K562 (cell line): ENCODE results near the gene PPFIA3. TPM values are rescaled to one million over a fixed set of nuclear protein-coding genes. Genes with fewer than 3 reads are reported as not detected.

ENCODE experiments used
- CBX1 ChIP-seq: sonication (generic); IDR thresholded peaks from 2 replicates; pipeline ENCODE4 v1.6.1; 2016; ENCODE audit warnings: antibody characterized with exemption, low read depth, mild to moderate bottlenecking
- CREM ChIP-seq: IDR thresholded peaks from 2 replicates; pipeline ENCODE4 v1.6.1; 2014; ENCODE audit warnings: antibody characterized with exemption, low read depth
- EP300 ChIP-seq: IDR thresholded peaks from 2 replicates; pipeline ENCODE4 v1.6.1; 2012; ENCODE audit warnings: low read length, improper control_type of control experiment
- HMG20B ChIP-seq: fragments of 250-450 bp; sonication (Bioruptor Pico); IDR thresholded peaks from 2 replicates; pipeline ENCODE4 v1.5.0; 2021; ENCODE audit warnings: mild to moderate bottlenecking
- MIER1 ChIP-seq: fragments of 450-650 bp; IDR thresholded peaks from 2 replicates; pipeline ENCODE4 v1.6.1; 2016; ENCODE audit warnings: antibody characterized with exemption, mild to moderate bottlenecking, low read depth
- NFXL1 ChIP-seq: fragments of 450-650 bp; formaldehyde crosslinking; IDR thresholded peaks from 2 replicates; pipeline ENCODE4 v1.4.0; 2021; ENCODE audit warnings: mild to moderate bottlenecking
- NR4A1 ChIP-seq, 2 experiments: fragments of 250-450 bp in 1 of 2; fragments of 450-650 bp in 1 of 2; sonication (Bioruptor Pico) in 1 of 2; IDR thresholded peaks; 2 replicates each; pipeline versions ENCODE4 v1.4.0 to v1.6.1; 2016 to 2020; ENCODE audit warnings: mild to moderate bottlenecking in 2 of 2, missing compliant biosample characterization in 1 of 2, missing genetic modification characterization in 1 of 2, moderate library complexity in 1 of 2
- RAD21 ChIP-seq, 2 experiments: fragments of 250-450 bp in 1 of 2; fragments of 450-650 bp in 1 of 2; sonication (Bioruptor Pico) in 1 of 2; formaldehyde crosslinking in 1 of 2; IDR thresholded peaks in 1 of 2; conservative IDR thresholded peaks in 1 of 2; 2 replicates each; pipeline versions ENCODE4 v1.4.0 to v1.8.0; 2020 to 2022; ENCODE audit warnings: mild to moderate bottlenecking in 2 of 2, moderate library complexity in 1 of 2
- SP2 ChIP-seq: IDR thresholded peaks from 2 replicates; pipeline ENCODE4 v1.6.1; 2011; ENCODE audit warnings: mild to moderate bottlenecking, low read depth, low read length, moderate library complexity; ENCODE audit not compliant: poor library complexity, severe bottlenecking; ENCODE audit errors: extremely low read depth
- TAL1 ChIP-seq: fragments of 450-650 bp; IDR thresholded peaks from 2 replicates; pipeline ENCODE4 v1.6.1; 2016; ENCODE audit warnings: mild to moderate bottlenecking
- WHSC1 ChIP-seq: IDR thresholded peaks from one replicate; pipeline ENCODE4 v1.6.1; 2012; ENCODE audit warnings: low read length, control low read depth, inconsistent platforms
- YY1 ChIP-seq, 3 experiments: IDR thresholded peaks; 2 replicates each; pipeline ENCODE4 v1.6.1; 2011; ENCODE audit warnings: low read length in 2 of 3, mild to moderate bottlenecking in 2 of 3, moderate library complexity in 2 of 3, borderline replicate concordance in 1 of 3, control low read depth in 1 of 3, low read depth in 1 of 3; ENCODE audit not compliant: insufficient read depth in 3 of 3, insufficient replicate concordance in 2 of 3, control insufficient read depth in 1 of 3, insufficient read length in 1 of 3; ENCODE audit errors: extremely low read depth in 1 of 3
- ZC3H8 ChIP-seq: fragments of 450-650 bp; IDR thresholded peaks from 2 replicates; pipeline ENCODE4 v1.6.1; 2017
- ZNF133 ChIP-seq: fragments of 250-450 bp; sonication (Bioruptor Pico); IDR thresholded peaks from 2 replicates; pipeline ENCODE4 v1.4.0; 2020; ENCODE audit warnings: mild to moderate bottlenecking
- ZNF165 ChIP-seq: fragments of 250-450 bp; sonication (Bioruptor Pico); IDR thresholded peaks from 2 replicates; pipeline ENCODE4 v1.4.0; 2020; ENCODE audit warnings: borderline replicate concordance
- ZNF316 ChIP-seq: fragments of 450-650 bp; IDR thresholded peaks from 2 replicates; pipeline ENCODE4 v1.6.1; 2016
- ZNF79 ChIP-seq: fragments of 250-450 bp; sonication (Bioruptor Pico); IDR thresholded peaks from 2 replicates; pipeline ENCODE4 v1.4.0; 2020; ENCODE audit warnings: low read depth, mild to moderate bottlenecking, moderate library complexity
- polyA plus RNA-seq, 8 experiments: library from polyadenylated mRNA; depleted of rRNA in 4 of 8; stranded (reverse) in 5 of 8; unstranded in 3 of 8; fragments of >200 nt; fragmentation: Nextera tagmentation in 2 of 8; fragmentation: Illumina TruSeq in 1 of 8; extraction: Ambion mirVana in 2 of 8; extraction: Trizol in 1 of 8; gene quantifications; 2 replicates each; pipeline versions ENCODE4 v1.2.1 to v1.2.3, GENCODE V29; 2011 to 2014; ENCODE audit warnings: inconsistent platforms in 1 of 8, missing spikeins in 1 of 8
- total RNA-seq, 7 experiments: library from RNA; depleted of rRNA in 6 of 7; stranded (reverse); fragments of >200 nt in 6 of 7; fragmentation: Illumina TruSeq in 2 of 7; extraction: Trizol in 2 of 7; gene quantifications; 2 replicates each; pipeline versions ENCODE4 v1.2.1 to v1.2.3, GENCODE V29; 2011 to 2021; ENCODE audit warnings: low replicate concordance in 1 of 7
- TF ChIP-seq, protein P1 (sequence below): fragments of 450-650 bp; IDR thresholded peaks from 2 replicates; pipeline ENCODE4 v1.6.1; 2016; ENCODE audit warnings: missing biosample characterization, missing genetic modification characterization
- TF ChIP-seq, protein P2 (sequence below), 2 experiments: fragments of 450-650 bp; IDR thresholded peaks; 2 replicates each; pipeline ENCODE4 v1.6.1; 2016; ENCODE audit warnings: mild to moderate bottlenecking in 2 of 2, borderline replicate concordance in 1 of 2, low read depth in 1 of 2, moderate library complexity in 1 of 2

The PPFIA3 gene
- total and polyA plus RNA-seq, 9 of the 15 experiments (the other 6 are each of a cell fraction or from before 2014, with no cell fraction given): 0.10 to 53.0 (median 17.6) TPM

DNA sequence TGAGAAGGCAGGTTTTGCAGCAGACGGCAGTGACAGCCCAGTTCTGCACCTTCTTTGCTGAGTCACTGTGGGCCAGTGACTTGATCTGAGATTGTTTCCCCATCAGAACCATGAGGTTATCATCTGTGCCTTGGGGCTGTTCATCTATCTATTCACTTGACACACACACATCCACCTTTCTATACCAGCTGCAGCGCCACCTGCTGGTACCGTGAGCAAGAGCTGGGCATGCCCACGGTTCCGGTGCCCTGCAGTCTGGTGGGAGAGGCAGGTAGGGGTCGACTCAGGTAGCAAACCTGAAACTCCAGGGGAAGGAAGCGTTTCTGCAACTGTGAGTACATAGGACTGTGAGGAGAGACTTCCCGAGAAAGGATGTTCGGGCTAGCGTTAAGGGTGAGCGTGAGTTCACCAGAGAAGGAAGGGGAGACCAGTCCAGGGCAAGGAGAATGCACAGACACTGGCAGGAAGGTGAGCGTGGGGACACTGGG lies 12.7 kb upstream of the PPFIA3 start (continued):
- TF ChIP-seq, protein P1, sequence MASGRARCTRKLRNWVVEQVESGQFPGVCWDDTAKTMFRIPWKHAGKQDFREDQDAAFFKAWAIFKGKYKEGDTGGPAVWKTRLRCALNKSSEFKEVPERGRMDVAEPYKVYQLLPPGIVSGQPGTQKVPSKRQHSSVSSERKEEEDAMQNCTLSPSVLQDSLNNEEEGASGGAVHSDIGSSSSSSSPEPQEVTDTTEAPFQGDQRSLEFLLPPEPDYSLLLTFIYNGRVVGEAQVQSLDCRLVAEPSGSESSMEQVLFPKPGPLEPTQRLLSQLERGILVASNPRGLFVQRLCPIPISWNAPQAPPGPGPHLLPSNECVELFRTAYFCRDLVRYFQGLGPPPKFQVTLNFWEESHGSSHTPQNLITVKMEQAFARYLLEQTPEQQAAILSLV (tag): no peak
- TF ChIP-seq WHSC1: no peak
- TF ChIP-seq SP2: no peak
- no peak for TF ChIP-seq TAL1
- TF ChIP-seq, protein P2, sequence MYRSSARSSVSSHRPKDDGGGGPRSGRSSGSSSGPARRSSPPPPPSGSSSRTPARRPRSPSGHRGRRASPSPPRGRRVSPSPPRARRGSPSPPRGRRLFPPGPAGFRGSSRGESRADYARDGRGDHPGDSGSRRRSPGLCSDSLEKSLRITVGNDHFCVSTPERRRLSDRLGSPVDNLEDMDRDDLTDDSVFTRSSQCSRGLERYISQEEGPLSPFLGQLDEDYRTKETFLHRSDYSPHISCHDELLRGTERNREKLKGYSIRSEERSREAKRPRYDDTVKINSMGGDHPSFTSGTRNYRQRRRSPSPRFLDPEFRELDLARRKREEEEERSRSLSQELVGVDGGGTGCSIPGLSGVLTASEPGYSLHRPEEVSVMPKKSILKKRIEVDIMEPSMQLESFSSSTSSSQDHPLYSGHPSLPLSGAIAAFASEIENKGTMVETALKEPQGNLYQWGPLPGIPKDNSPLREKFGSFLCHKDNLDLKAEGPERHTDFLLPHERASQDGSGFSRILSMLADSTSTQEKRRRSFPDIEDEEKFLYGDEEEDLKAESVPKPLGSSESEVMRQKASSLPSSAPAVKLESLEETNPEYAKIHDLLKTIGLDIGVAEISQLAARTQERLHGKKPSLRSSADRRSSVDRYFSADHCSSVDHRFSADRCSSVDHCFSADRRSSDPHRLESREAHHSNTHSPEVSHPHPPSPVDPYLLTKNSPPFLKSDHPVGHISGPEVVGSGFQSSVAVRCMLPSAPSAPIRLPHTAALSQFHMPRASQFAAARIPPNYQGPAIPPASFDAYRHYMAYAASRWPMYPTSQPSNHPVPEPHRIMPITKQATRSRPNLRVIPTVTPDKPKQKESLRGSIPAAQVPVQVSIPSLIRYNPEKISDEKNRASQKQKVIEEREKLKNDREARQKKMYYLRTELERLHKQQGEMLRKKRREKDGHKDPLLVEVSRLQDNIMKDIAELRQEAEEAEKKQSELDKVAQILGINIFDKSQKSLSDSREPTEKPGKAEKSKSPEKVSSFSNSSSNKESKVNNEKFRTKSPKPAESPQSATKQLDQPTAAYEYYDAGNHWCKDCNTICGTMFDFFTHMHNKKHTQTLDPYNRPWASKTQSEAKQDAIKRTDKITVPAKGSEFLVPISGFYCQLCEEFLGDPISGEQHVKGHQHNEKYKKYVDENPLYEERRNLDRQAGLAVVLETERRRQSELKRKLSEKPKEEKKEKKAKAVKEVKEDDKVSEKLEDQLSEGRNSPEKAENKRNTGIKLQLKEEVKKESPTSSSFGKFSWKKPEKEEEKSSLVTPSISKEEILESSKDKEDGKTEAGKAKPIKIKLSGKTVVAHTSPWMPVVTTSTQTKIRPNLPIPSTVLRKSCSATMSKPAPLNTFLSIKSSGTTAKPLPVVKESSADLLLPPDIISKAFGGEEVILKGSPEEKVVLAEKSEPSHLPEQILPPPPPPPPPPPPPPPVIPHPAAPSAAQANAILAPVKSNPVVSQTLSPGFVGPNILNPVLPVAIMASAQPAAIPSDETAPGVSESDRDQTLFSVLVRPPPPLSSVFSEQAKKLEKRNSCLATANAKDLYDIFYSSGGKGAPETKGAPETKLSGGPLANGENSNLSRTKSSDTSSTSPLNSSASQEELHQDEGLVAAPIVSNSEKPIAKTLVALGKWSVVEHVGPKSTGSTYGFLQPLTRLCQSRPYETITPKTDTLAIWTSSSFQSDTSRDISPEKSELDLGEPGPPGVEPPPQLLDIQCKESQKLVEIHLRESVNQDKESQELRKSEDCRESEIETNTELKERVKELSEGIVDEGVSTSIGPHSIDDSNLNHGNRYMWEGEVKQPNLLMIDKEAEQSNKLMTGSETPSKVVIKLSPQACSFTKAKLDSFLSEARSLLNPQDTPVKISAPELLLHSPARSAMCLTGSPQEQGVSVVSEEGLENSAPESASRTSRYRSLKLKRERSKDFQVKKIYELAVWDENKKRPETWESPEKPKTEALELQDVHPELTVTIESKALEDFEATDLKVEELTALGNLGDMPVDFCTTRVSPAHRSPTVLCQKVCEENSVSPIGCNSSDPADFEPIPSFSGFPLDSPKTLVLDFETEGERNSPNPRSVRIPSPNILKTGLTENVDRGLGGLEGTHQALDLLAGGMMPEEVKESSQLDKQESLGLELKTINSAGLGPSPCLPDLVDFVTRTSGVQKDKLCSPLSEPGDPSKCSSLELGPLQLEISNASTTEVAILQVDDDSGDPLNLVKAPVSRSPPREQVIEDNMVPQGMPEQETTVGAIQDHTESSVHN (IDR thresholded peaks at IDR 0.05; ENCODE audit: borderline replicate concordance in 1 of 2, low read depth in 1 of 2): no peak; a peak in 1 of 4 replicates
- peak in 1 of 2 experiments; percentile 46; a peak in 2 of 4 replicates for TF ChIP-seq RAD21 (CRISPR knock-in tag; conservative IDR thresholded peaks at IDR 0.05 in 1 of 2, IDR thresholded peaks at IDR 0.05 in 1 of 2)
- TF ChIP-seq ZNF316: peak; percentile 81
- TF ChIP-seq EP300: peak; percentile 11; the same call in 1 of the 2 replicates
- TF ChIP-seq NR4A1 (CRISPR knock-in tag; IDR thresholded peaks at IDR 0.05): no peak
- no peak for TF ChIP-seq NR4A1 (tag; IDR thresholded peaks at IDR 0.05)
- TF ChIP-seq HMG20B (CRISPR knock-in tag): no peak
- TF ChIP-seq ZNF133 (CRISPR knock-in tag): no peak
- no peak for TF ChIP-seq YY1 (IDR thresholded peaks at IDR 0.05; ENCODE audit: borderline replicate concordance in 1 of 3, control insufficient read depth in 1 of 3, extremely low read depth in 1 of 3, insufficient read depth in 3 of 3, insufficient read length in 1 of 3, insufficient replicate concordance in 2 of 3, low read depth in 1 of 3, low read length in 2 of 3)
- no peak for TF ChIP-seq ZNF79 (CRISPR knock-in tag)
- no peak for TF ChIP-seq ZNF165 (CRISPR knock-in tag)
- no peak for TF ChIP-seq CREM
- TF ChIP-seq ZC3H8: no peak
- TF ChIP-seq NFXL1 (CRISPR knock-in tag): no peak
- no peak for TF ChIP-seq CBX1
- TF ChIP-seq MIER1: no peak
